ENCODE results near the gene FEN1. TPM values are rescaled to one million over a fixed set of nuclear protein-coding genes. Genes with fewer than 3 reads are reported as not detected.

FEN1 gene
- total and polyA plus RNA-seq, 12 donors, result 3.9 to 32.0 (median 10.0) TPM

- 80 to 92% (median 88%) methylated on average over 4 of the region's 4 CpGs for WGBS, 4 donors
- TF ChIP-seq POLR2A (IDR thresholded peaks at IDR 0.05) (no peak), CTCF (IDR thresholded peaks at IDR 0.05) (no peak)
- Histone ChIP-seq H3K4me3 (no peak overlapping the region), H3K4me1 (replicated peaks in 1 of 2) (peaks cover 5 to 24% of the 10 kb centered on the region in 2 donors), H3K9me3 (replicated peaks in 1 of 3) (no peaks in the 10 kb centered on the region), H3K27ac (no peak overlapping the region), H3K36me3 (replicated peaks in 1 of 2) (peaks cover 0 to 10% of the 10 kb centered on the region in 2 donors), H3K27me3 (no peaks in the 10 kb centered on the region)
- intact Hi-C loops (cut with DNase I), result no loop called here
- no peak for DNase-seq
Observed at GRCh38 chr11:61794579-61794978, 1.9 kb downstream of the FEN1 start.

- TF ChIP-seq CTCF (IDR thresholded peaks at IDR 0.05) (no peak), POLR2A (IDR thresholded peaks at IDR 0.05) (no peak)
- Histone ChIP-seq H3K27ac (no peak overlapping the region), H3K36me3 (replicated peaks in 1 of 2) (peaks cover 0 to 1% of the 10 kb centered on the region in 2 donors), H3K4me1 (replicated peaks in 1 of 2) (peaks cover 5 to 24% of the 10 kb centered on the region in 2 donors), H3K9me3 (replicated peaks in 1 of 3) (no peaks in the 10 kb centered on the region), H3K27me3 (no peaks in the 10 kb centered on the region), H3K4me3 (no peak overlapping the region)
- intact Hi-C loops (cut with DNase I), result loop anchor here in 1 of 2 donors (5.0 kb wide), 1 partner anchor 82 kb away; no protein-coding TSS in a partner anchor
- WGBS, 4 donors, result 70 to 82% (median 78%) methylated on average over 12 of the region's 12 CpGs
- peak in 1 of 7 donors; percentile 44 for DNase-seq
Observed at GRCh38 chr11:61795459-61795858, 2.7 kb downstream of the FEN1 start.

GRCh38 chr11:61795876-61796526, 3.3 kb downstream of the FEN1 start:
- Histone ChIP-seq H3K27me3 (no peaks in the 10 kb centered on the region), H3K36me3 (replicated peaks in 1 of 2) (peaks cover 0 to 3% of the 10 kb centered on the region in 2 donors), H3K27ac (peak overlapping the region in 1 of 5 donors; percentile 13), H3K9me3 (replicated peaks in 1 of 3) (no peaks in the 10 kb centered on the region), H3K4me3 (no peak overlapping the region), H3K4me1 (replicated peaks in 1 of 2) (peaks cover 5 to 24% of the 10 kb centered on the region in 2 donors)
- no peak for TF ChIP-seq CTCF (IDR thresholded peaks at IDR 0.05)
- no peak for TF ChIP-seq POLR2A (IDR thresholded peaks at IDR 0.05)
- 83 to 92% (median 88%) methylated on average over 13 to 18 of the region's 18 CpGs for WGBS, 4 donors
- intact Hi-C loops (cut with DNase I), result loop anchor here in 1 of 2 donors (5.0 kb wide), 1 partner anchor 81 kb away; no protein-coding TSS in a partner anchor
- DNase-seq, result no peak

GRCh38 chr11:61797263-61797944, 4.7 kb downstream of the FEN1 start:
- H3K27me3 ChIP-seq, result no peaks in the 10 kb centered on the region
- H3K4me3 ChIP-seq, result no peak overlapping the region
- DNase-seq, result peak; percentile 79 to 96 (median 83)
- intact Hi-C loops (cut with DNase I), result loop anchor here in 1 of 2 donors (5.0 kb wide), 1 partner anchor 80 kb away; no protein-coding TSS in a partner anchor
- peak overlapping the region; percentile 33 to 85 (median 57) for H3K27ac ChIP-seq
- peaks cover 0 to 17% of the 10 kb centered on the region in 2 donors for H3K36me3 ChIP-seq (replicated peaks in 1 of 2)
- WGBS, 4 donors, result 12 to 22% (median 19%) methylated on average over 3 of the region's 3 CpGs
- H3K9me3 ChIP-seq (replicated peaks in 1 of 3), result no peaks in the 10 kb centered on the region
- H3K4me1 ChIP-seq (replicated peaks in 1 of 2), result peaks cover 5 to 16% of the 10 kb centered on the region in 2 donors
- peak; percentile 72 to 96 (median 92) for TF ChIP-seq CTCF (IDR thresholded peaks at IDR 0.05)
- TF ChIP-seq POLR2A (IDR thresholded peaks at IDR 0.05), result no peak
